HEK293 (cell line): ENCODE data around the gene TMEM203.

Experiments
- GFI1B ChIP-seq: fragments of 450-650 bp; formaldehyde crosslinking; IDR thresholded peaks from 2 replicates; pipeline ENCODE4 v1.5.1; 2016; ENCODE audit warnings: missing biosample characterization, missing genetic modification characterization
- KLF16 ChIP-seq: fragments of 450-650 bp; formaldehyde crosslinking; IDR thresholded peaks from 2 replicates; pipeline ENCODE4 v1.5.1; 2017; ENCODE audit warnings: missing biosample characterization, missing genetic modification characterization
- KLF8 ChIP-seq: fragments of 450-650 bp; formaldehyde crosslinking; IDR thresholded peaks from 2 replicates; pipeline ENCODE4 v1.5.1; 2016; ENCODE audit warnings: missing biosample characterization, missing genetic modification characterization
- SP7 ChIP-seq: fragments of 450-650 bp; formaldehyde crosslinking; IDR thresholded peaks from 2 replicates; pipeline ENCODE4 v1.5.1; 2016; ENCODE audit warnings: missing biosample characterization, missing genetic modification characterization
- WT1 ChIP-seq: fragments of 450-650 bp; formaldehyde crosslinking; IDR thresholded peaks from 2 replicates; pipeline ENCODE4 v1.5.1; 2016; ENCODE audit warnings: missing biosample characterization, missing genetic modification characterization
- YY2 ChIP-seq: fragments of 450-650 bp; formaldehyde crosslinking; IDR thresholded peaks from 2 replicates; pipeline ENCODE4 v1.5.1; 2016; ENCODE audit warnings: missing biosample characterization, missing genetic modification characterization
- ZBTB8A ChIP-seq: fragments of 450-650 bp; formaldehyde crosslinking; IDR thresholded peaks from 2 replicates; pipeline ENCODE4 v1.5.1; 2016; ENCODE audit warnings: missing biosample characterization, missing genetic modification characterization
- ZFP37 ChIP-seq: fragments of 450-650 bp; formaldehyde crosslinking; IDR thresholded peaks from 2 replicates; pipeline ENCODE4 v1.5.1; 2016; ENCODE audit warnings: missing biosample characterization, missing genetic modification characterization
- ZNF10 ChIP-seq: fragments of 450-650 bp; formaldehyde crosslinking; IDR thresholded peaks from 2 replicates; pipeline ENCODE4 v1.5.1; 2017; ENCODE audit warnings: missing biosample characterization, missing genetic modification characterization
- ZNF114 ChIP-seq: fragments of 450-650 bp; formaldehyde crosslinking; IDR thresholded peaks from 2 replicates; pipeline ENCODE4 v1.5.0; 2017; ENCODE audit warnings: missing biosample characterization, missing genetic modification characterization
- ZNF155 ChIP-seq: fragments of 450-650 bp; formaldehyde crosslinking; IDR thresholded peaks from 2 replicates; pipeline ENCODE4 v1.5.1; 2016; ENCODE audit warnings: missing biosample characterization, missing genetic modification characterization
- ZNF19 ChIP-seq: fragments of 450-650 bp; formaldehyde crosslinking; IDR thresholded peaks from 2 replicates; pipeline ENCODE4; 2016; ENCODE audit warnings: missing biosample characterization, missing genetic modification characterization, low read depth
- ZNF24 ChIP-seq: fragments of 450-650 bp; formaldehyde crosslinking; IDR thresholded peaks from 2 replicates; pipeline ENCODE4 v1.5.1; 2016; ENCODE audit warnings: missing biosample characterization, missing genetic modification characterization
- ZNF292 ChIP-seq: fragments of 450-650 bp; formaldehyde crosslinking; IDR thresholded peaks from 2 replicates; pipeline ENCODE4 v1.5.1; 2016; ENCODE audit warnings: low read depth, missing biosample characterization, missing genetic modification characterization, borderline replicate concordance
- ZNF335 ChIP-seq: fragments of 450-650 bp; formaldehyde crosslinking; conservative IDR thresholded peaks from 2 replicates; pipeline ENCODE4 v1.5.1; 2016; ENCODE audit warnings: missing biosample characterization, missing genetic modification characterization
- ZNF514 ChIP-seq: fragments of 450-650 bp; formaldehyde crosslinking; IDR thresholded peaks from 2 replicates; pipeline ENCODE4 v1.5.1; 2016; ENCODE audit warnings: missing biosample characterization, missing genetic modification characterization
- ZNF792 ChIP-seq: fragments of 450-650 bp; formaldehyde crosslinking; IDR thresholded peaks from 2 replicates; pipeline ENCODE4 v1.5.1; 2016; ENCODE audit warnings: missing biosample characterization, missing genetic modification characterization
- TF ChIP-seq, protein P1 (sequence below): fragments of 450-650 bp; formaldehyde crosslinking; IDR thresholded peaks from 2 replicates; pipeline ENCODE4 v1.5.1; 2016; ENCODE audit warnings: missing biosample characterization, missing genetic modification characterization
- TF ChIP-seq, protein P2 (sequence below): fragments of 450-650 bp; formaldehyde crosslinking; IDR thresholded peaks from 2 replicates; pipeline ENCODE4 v1.5.1; 2016; ENCODE audit warnings: missing biosample characterization, missing genetic modification characterization
- TF ChIP-seq, protein P3 (sequence below): fragments of 450-650 bp; formaldehyde crosslinking; IDR thresholded peaks from 2 replicates; pipeline ENCODE4 v1.5.1; 2016; ENCODE audit warnings: missing biosample characterization, missing genetic modification characterization, low read depth
- TF ChIP-seq, protein P4 (sequence below): fragments of 450-650 bp; IDR thresholded peaks from 2 replicates; pipeline ENCODE4 v1.5.1; 2018; ENCODE audit warnings: missing biosample characterization, missing genetic modification characterization
- TF ChIP-seq, protein P5 (sequence below): fragments of 450-650 bp; formaldehyde crosslinking; IDR thresholded peaks from 2 replicates; pipeline ENCODE4 v1.5.1; 2016; ENCODE audit warnings: missing biosample characterization, missing genetic modification characterization
- TF ChIP-seq, protein P6 (sequence below): fragments of 450-650 bp; formaldehyde crosslinking; IDR thresholded peaks from 2 replicates; pipeline ENCODE4 v1.5.1; 2016; ENCODE audit warnings: missing biosample characterization, missing genetic modification characterization
- TF ChIP-seq, protein P7 (sequence below): fragments of 450-650 bp; formaldehyde crosslinking; IDR thresholded peaks from 2 replicates; pipeline ENCODE4 v1.5.1; 2016; ENCODE audit warnings: missing biosample characterization, missing genetic modification characterization
- TF ChIP-seq, protein P8 (sequence below): IDR thresholded peaks from 2 replicates; pipeline ENCODE4 v1.6.1; 2011; ENCODE audit warnings: mild to moderate bottlenecking, low read depth, low read length, borderline replicate concordance

The TMEM203 gene

DNA sequence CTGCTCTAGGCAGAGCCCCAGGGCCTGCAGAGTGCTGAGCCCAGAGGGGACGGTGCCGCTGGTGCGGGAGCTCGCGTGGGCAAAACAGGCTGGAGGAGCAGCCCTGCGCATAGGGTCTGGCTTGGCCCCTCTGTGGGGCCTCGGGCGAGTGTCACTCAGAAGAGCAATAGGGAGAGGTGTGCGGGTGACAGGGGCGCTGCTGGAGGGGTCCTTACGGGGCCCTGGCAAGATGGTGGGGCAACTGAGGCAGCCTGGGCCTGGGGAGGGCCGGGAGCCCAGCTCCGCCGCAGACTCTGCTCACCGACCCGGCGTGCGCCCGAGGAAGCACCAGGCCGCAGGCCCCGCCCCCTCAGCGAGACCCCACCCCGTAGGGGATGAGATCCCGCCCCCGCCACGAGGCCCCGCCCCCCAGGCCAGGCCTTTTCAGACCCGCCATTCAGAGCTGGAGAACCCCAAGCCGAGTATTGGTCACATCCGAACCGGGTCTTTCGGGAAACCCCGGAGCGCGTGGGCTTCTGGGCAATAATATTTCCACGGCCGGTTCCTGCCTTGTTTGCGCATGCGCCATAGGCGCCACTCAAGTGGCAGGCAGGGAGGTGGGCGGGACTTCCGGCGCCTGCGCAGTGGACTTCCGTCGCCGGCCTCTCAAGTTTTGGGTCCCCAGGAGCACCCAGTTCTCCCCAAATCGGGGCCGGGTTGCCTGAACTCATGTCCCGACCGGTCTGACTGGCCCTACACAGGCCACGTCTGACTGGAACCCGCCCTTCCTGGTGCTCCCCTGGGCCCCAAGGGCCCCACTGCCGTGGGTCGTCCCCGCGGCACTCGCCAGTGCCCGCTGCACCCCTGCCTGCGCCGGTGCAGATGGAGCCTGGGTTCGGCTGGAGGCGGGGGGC is 17.9 kb upstream of the TMEM203 start (continued):
- TF ChIP-seq, protein P1, sequence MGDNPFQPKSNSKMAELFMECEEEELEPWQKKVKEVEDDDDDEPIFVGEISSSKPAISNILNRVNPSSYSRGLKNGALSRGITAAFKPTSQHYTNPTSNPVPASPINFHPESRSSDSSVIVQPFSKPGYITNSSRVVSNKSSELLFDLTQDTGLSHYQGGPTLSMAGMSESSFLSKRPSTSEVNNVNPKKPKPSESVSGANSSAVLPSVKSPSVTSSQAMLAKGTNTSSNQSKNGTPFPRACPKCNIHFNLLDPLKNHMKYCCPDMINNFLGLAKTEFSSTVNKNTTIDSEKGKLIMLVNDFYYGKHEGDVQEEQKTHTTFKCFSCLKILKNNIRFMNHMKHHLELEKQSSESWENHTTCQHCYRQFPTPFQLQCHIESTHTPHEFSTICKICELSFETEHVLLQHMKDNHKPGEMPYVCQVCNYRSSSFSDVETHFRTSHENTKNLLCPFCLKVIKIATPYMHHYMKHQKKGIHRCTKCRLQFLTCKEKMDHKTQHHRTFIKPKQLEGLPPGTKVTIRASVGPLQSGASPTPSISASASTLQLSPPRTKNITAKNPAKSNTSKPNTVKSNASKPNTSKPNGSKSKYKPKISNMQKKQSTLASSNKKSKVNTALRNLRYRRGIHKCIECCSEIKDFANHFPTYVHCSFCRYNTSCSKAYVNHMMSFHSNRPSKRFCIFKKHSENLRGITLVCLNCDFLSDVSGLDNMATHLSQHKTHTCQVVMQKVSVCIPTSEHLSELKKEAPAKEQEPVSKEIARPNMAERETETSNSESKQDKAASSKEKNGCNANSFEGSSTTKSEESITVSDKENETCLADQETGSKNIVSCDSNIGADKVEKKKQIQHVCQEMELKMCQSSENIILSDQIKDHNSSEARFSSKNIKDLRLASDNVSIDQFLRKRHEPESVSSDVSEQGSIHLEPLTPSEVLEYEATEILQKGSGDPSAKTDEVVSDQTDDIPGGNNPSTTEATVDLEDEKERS (tag by site-specific recombination), result no peak
- TF ChIP-seq ZNF114 (tag by site-specific recombination), result no peak
- TF ChIP-seq, protein P2, sequence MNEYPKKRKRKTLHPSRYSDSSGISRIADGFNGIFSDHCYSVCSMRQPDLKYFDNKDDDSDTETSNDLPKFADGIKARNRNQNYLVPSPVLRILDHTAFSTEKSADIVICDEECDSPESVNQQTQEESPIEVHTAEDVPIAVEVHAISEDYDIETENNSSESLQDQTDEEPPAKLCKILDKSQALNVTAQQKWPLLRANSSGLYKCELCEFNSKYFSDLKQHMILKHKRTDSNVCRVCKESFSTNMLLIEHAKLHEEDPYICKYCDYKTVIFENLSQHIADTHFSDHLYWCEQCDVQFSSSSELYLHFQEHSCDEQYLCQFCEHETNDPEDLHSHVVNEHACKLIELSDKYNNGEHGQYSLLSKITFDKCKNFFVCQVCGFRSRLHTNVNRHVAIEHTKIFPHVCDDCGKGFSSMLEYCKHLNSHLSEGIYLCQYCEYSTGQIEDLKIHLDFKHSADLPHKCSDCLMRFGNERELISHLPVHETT (tag by site-specific recombination), result no peak
- no peak for TF ChIP-seq YY2 (tag by site-specific recombination)
- TF ChIP-seq KLF16 (tag by site-specific recombination), result peak; percentile 50; the same call in 1 of the 2 replicates
- no peak for TF ChIP-seq ZNF792 (tag by site-specific recombination)
- peak; percentile 25; the same call in 1 of the 2 replicates for TF ChIP-seq SP7
- TF ChIP-seq, protein P3, sequence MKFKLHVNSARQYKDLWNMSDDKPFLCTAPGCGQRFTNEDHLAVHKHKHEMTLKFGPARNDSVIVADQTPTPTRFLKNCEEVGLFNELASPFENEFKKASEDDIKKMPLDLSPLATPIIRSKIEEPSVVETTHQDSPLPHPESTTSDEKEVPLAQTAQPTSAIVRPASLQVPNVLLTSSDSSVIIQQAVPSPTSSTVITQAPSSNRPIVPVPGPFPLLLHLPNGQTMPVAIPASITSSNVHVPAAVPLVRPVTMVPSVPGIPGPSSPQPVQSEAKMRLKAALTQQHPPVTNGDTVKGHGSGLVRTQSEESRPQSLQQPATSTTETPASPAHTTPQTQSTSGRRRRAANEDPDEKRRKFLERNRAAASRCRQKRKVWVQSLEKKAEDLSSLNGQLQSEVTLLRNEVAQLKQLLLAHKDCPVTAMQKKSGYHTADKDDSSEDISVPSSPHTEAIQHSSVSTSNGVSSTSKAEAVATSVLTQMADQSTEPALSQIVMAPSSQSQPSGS (tag by site-specific recombination), result no peak
- TF ChIP-seq ZNF514 (tag by site-specific recombination), result no peak
- TF ChIP-seq ZNF10 (tag by site-specific recombination), result no peak
- peak; percentile 88 for TF ChIP-seq ZNF335 (tag by site-specific recombination)
- TF ChIP-seq ZNF155 (tag by site-specific recombination), result no peak
- no peak for TF ChIP-seq ZNF24
- TF ChIP-seq, protein P4, sequence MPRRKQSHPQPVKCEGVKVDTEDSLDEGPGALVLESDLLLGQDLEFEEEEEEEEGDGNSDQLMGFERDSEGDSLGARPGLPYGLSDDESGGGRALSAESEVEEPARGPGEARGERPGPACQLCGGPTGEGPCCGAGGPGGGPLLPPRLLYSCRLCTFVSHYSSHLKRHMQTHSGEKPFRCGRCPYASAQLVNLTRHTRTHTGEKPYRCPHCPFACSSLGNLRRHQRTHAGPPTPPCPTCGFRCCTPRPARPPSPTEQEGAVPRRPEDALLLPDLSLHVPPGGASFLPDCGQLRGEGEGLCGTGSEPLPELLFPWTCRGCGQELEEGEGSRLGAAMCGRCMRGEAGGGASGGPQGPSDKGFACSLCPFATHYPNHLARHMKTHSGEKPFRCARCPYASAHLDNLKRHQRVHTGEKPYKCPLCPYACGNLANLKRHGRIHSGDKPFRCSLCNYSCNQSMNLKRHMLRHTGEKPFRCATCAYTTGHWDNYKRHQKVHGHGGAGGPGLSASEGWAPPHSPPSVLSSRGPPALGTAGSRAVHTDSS (tag by site-specific recombination), result no peak
- peak; percentile 40 for TF ChIP-seq ZBTB8A (tag by site-specific recombination)
- TF ChIP-seq, protein P5, sequence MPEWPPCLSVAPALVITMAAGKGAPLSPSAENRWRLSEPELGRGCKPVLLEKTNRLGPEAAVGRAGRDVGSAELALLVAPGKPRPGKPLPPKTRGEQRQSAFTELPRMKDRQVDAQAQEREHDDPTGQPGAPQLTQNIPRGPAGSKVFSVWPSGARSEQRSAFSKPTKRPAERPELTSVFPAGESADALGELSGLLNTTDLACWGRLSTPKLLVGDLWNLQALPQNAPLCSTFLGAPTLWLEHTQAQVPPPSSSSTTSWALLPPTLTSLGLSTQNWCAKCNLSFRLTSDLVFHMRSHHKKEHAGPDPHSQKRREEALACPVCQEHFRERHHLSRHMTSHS (tag by site-specific recombination), result no peak
- TF ChIP-seq WT1 (tag by site-specific recombination), result no peak
- TF ChIP-seq ZNF19 (tag by site-specific recombination), result no peak
- TF ChIP-seq ZNF292 (tag by site-specific recombination), result no peak
- no peak for TF ChIP-seq KLF8 (tag by site-specific recombination)
- TF ChIP-seq ZFP37 (tag by site-specific recombination), result peak; percentile 53; the same call in 1 of the 2 replicates
- no peak for TF ChIP-seq GFI1B (tag by site-specific recombination)
- TF ChIP-seq, protein P6, sequence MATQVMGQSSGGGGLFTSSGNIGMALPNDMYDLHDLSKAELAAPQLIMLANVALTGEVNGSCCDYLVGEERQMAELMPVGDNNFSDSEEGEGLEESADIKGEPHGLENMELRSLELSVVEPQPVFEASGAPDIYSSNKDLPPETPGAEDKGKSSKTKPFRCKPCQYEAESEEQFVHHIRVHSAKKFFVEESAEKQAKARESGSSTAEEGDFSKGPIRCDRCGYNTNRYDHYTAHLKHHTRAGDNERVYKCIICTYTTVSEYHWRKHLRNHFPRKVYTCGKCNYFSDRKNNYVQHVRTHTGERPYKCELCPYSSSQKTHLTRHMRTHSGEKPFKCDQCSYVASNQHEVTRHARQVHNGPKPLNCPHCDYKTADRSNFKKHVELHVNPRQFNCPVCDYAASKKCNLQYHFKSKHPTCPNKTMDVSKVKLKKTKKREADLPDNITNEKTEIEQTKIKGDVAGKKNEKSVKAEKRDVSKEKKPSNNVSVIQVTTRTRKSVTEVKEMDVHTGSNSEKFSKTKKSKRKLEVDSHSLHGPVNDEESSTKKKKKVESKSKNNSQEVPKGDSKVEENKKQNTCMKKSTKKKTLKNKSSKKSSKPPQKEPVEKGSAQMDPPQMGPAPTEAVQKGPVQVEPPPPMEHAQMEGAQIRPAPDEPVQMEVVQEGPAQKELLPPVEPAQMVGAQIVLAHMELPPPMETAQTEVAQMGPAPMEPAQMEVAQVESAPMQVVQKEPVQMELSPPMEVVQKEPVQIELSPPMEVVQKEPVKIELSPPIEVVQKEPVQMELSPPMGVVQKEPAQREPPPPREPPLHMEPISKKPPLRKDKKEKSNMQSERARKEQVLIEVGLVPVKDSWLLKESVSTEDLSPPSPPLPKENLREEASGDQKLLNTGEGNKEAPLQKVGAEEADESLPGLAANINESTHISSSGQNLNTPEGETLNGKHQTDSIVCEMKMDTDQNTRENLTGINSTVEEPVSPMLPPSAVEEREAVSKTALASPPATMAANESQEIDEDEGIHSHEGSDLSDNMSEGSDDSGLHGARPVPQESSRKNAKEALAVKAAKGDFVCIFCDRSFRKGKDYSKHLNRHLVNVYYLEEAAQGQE (tag by site-specific recombination), result no peak
- TF ChIP-seq, protein P7, sequence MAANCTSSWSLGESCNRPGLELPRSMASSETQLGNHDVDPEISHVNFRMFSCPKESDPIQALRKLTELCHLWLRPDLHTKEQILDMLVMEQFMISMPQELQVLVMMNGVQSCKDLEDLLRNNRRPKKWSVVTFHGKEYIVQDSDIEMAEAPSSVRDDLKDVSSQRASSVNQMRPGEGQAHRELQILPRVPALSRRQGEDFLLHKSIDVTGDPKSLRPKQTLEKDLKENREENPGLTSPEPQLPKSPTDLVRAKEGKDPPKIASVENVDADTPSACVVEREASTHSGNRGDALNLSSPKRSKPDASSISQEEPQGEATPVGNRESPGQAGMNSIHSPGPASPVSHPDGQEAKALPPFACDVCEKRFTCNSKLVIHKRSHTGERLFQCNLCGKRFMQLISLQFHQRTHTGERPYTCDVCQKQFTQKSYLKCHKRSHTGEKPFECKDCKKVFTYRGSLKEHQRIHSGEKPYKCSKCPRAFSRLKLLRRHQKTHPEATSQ (tag by site-specific recombination), result no peak
- TF ChIP-seq, protein P8, sequence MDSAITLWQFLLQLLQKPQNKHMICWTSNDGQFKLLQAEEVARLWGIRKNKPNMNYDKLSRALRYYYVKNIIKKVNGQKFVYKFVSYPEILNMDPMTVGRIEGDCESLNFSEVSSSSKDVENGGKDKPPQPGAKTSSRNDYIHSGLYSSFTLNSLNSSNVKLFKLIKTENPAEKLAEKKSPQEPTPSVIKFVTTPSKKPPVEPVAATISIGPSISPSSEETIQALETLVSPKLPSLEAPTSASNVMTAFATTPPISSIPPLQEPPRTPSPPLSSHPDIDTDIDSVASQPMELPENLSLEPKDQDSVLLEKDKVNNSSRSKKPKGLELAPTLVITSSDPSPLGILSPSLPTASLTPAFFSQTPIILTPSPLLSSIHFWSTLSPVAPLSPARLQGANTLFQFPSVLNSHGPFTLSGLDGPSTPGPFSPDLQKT, result no peak
